HG03469 (cell line): ENCODE data around the gene IFT122.
"Not testable (repeated sequence)": the region's sequence is repeated elsewhere in the genome, so short reads cannot be mapped to it uniquely, and the experiment has no call there.

Source experiments
- ATAC-seq: cut with Tn5 transposase; IDR thresholded peaks from one replicate; pipeline ENCODE4 v1.9.1; 2021; ENCODE audit warnings: mild to moderate bottlenecking, moderate library complexity, moderate number of reproducible peaks; ENCODE audit not compliant: unreplicated experiment

Gene IFT122

DNA sequence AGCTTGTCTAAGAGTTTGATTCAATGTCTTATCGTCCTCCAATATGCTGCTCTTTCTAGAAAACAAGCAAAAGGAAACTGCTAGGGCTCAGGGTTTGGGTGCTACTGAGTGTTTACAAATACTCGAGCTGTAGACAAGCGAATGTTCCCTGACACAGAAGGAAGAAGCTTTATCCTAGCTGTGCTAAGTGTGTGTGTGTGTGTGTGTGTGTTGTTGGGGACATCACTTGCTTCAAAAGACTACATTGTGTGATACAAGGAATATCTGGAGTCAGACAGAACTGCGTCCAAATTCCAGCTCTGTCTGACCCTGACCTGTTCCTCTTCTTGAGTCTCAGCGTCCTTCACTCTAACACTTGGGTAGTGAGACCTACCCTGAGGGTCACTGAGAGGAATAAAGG lies 54.5 kb downstream of the IFT122 start:
- not testable (repeated sequence) for ATAC-seq

DNA sequence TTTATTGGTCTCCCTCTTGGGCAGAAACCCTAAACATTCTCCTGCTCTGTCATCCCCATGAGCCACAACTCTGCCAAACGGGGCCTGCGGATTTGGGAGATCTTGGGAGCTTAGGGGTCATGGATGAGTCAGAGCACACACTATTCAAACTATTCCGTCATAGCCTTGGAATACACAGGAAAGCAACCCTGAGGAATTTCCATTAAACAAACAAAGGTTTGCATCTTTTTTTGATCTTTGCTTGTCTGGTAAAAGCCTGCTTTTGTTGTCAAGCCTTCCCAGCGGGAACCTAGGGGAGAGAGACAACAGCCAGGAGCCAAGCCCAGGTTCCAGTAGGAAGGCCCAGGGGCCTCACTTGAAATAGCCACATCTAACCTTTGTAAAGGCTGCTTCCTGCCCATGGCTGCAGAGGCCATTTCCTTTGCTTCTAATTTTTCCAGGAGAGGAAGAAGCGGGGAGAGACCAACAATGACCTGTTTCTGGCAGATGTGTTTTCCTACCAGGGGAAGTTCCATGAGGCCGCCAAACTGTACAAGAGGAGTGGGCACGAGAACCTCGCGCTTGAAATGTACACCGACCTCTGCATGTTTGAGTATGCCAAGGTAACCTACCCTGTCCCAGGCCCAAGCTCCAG lies 55.1 kb downstream of the IFT122 start:
- ATAC-seq: not testable (repeated sequence)

GRCh38 chr3:129497876-129498275 lies 57.9 kb downstream of the IFT122 start:
- not testable (repeated sequence) for ATAC-seq

DNA sequence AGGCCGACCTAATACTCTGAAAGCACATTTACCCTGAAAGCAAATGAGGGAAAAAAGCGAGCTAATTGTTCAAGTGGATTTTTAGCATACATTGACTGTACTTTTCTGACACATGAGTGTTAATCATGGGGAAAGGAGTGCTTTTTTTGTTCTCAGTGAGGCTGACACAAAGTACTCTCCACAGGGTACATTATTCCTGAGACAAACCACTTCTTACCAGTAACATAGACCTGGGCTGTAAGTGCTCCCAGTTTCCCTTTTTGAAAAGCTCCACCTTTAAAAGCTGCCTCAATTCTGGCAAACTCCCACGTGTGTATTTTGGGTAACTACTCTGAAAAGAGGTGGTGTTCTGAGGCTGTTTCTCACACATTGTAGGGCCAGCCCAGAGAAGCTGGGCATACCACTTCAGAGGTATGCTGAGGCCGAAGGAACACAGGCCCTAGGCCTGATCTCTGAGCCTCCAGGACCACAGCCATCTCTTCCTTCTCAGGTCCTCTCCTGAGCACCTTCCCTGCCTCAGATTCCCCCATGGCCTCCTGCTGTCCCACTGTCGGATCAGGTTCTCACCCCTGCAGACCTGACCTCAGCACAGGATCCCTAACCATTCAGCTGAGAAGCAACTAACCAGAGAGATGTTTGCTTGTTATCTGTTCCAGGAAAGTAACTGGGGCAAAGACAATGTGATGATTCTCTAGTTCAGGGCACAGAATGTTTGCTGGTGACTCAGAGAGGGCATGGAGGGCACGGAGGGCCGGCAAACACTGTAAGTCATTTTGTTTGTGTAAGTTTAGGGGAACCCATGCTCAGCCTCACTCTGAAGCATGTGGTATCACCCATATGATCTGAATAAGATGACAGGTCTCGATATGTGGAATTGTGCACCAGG lies 58.8 kb downstream of the IFT122 start:
- not testable (repeated sequence) for ATAC-seq

GRCh38 chr3:129499604-129500333 lies 59.7 kb downstream of the IFT122 start:
- not testable (repeated sequence) for ATAC-seq

DNA sequence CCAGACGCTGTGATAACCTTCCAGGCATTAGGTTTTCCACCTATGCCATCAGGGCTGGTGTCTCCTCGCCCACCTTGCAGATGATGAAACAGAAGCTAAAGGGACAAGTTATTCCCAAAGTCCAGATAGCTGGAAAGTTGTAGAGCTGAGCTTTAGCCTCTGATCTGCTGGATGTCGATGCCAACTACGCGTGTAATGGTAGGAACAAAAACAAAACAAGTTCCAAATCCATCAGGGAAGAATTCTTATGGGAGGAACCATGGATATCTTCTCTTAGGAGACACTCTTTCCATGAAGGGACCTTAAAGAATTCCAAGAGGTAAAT lies 60.3 kb downstream of the IFT122 start:
- ATAC-seq: no peak

DNA sequence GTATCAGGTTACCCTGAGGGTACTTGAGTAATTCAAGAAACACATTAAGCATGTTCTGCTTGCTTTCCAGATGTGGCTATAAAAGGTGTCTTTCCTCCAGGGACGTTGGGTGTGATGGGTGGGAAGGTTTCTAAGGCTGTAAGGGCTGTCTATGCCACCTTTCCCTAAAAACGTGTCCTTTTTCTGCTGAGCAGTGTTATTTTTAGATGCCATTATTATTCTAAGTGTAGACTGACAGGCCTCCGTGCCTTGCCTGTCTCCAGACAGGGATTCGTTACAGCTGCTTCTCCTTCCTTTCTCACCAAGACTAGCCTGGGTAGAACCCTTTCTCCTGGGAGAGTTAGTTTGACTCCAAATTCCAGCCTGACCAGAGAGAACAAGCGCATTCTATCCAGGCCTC lies 61.6 kb downstream of the IFT122 start:
- ATAC-seq: no peak

- ATAC-seq: no peak
These were observed 62.8 kb downstream of the IFT122 start for GRCh38 chr3:129502641-129503408.

- no peak for ATAC-seq
These were observed 63.7 kb downstream of the IFT122 start for GRCh38 chr3:129503471-129504291.

DNA sequence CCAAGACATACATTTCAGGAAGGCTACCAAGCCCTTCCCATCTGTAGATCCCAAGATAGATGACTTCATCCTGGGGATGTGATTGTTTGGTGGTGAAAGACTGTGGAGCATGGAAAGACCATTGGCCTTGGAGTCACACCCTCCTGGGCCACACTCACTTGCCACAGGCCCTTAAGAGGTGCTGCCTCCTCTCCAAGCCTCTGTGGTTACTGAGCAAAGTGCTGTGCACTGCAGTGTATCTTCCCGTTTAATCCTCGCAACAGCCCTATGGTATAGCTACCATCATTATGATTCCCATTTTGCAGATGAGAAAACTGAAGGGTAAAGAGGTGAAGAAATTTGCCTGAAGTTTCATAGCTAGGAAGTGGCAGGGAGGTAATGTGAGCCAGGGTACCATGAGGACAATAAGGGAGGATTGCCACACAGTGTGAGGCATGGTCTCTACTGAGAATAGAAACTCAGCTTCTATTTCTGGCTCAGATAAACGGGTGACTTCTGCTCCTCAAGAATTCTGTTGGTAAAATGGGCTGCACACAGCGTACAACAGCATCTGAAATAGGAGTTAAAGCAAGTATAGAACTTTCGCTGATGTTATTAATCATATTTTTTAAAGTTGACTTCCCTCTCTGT lies 64.6 kb downstream of the IFT122 start:
- no peak for ATAC-seq

DNA sequence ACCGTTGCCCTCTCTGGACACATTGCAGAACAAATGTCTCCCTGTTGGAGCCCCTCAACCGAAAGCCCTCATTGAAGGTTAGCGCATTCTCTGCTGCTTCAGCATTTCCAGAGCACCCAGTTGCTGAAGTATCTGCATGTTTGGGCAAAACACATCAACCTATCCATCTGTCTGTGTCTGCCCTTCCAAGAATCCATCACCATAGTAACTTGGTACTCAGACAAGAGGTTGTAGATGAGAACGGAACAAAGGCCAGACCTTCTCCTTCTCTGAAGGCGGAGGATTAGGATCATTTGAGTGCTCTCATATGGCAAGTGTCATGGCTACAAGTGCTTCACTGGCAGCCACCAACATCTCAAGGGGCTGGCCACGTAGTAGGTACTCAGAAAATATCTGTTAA lies 65.3 kb downstream of the IFT122 start:
- ATAC-seq: no peak

DNA sequence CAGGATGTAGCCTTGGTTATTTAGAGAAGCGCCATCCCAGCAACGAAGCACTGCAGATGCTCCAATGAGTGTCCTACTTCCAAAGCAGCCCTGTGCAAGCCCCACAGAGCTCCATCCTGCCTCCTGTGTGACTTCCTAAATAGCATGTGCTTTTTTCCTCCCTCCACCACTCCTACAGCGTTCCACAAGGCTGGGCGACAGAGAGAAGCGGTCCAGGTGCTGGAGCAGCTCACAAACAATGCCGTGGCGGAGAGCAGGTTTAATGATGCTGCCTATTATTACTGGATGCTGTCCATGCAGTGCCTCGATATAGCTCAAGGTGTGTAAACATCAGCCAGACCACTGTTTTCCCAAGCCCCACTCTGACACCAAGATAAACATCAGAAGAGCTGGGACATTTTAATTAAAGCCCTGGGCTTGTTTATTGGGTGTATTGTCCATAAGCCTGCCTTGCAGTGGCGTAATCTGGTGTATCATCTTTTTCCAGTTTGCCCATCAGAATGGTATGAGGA lies 66.3 kb downstream of the IFT122 start:
- ATAC-seq: no peak

DNA sequence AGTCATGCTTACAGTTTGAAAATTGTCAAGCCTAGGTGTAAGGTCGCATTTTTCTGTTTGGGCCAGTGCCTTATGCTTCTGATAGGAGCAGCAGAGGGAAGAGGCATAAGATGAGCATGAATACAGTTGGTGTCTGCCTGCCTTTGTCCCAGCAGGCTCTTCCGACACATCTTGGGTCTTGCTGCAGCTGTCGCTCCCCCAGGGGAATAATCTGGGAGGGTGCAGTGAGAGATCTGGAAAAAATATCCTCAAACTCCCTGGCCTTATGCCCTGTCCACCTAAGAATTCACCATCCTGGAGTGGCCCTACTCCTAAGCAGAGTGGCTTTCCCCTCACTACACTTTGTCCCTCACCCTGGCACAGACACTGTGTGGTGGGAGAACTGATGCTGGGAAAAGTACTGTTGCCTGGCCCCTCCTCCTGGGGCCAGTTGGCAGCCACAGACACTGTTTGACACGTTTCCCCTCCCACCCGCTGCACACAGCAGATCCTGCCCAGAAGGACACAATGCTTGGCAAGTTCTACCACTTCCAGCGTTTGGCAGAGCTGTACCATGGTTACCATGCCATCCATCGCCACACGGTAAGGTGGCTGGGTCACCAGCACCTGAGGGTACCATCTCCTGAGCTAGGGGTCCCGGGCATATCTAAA lies 67.3 kb downstream of the IFT122 start:
- ATAC-seq: no peak

- no peak for ATAC-seq
These were observed 72.6 kb downstream of the IFT122 start for GRCh38 chr3:129512595-129512994.

GRCh38 chr3:129513705-129514104 lies 73.7 kb downstream of the IFT122 start:
- ATAC-seq: no peak

DNA sequence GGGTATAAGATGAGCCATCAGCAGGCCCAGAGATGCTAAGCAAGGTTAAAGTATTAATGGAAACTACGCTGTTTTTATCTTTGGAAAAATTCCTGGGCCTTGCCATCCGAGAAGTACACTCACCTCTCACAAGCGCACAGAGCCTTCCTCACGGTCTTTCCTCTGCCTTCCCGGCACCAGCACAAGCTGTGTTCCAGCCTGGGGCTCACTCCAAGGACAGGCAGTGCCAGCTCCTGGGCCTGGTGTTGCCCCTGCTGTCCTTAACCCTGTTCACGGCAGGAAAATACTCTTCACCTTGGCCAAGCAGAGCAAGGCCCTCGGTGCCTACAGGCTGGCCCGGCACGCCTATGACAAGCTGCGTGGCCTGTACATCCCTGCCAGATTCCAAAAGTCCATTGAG lies 74.1 kb downstream of the IFT122 start:
- ATAC-seq: no peak

DNA sequence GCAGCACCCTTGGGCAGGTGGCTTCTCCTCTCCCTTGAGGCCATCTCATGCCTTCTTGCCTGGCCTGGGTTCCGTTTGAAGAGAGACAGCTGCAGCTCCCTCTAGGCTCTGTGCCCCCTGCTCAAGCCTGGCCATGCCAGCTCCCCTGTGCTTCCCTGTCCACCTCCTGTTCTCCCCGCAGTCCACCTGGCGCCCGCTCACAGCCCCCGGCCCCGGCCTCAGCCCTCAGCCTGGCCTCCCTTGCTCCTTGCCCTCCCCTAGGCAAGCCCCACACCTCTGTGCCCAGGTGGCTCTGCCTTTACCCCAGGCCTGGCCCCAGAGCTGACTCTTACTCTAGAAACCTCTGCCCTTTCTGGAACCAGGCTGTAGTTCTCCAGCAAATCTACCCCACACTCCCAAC lies 74.5 kb downstream of the IFT122 start:
- ATAC-seq: no peak

DNA sequence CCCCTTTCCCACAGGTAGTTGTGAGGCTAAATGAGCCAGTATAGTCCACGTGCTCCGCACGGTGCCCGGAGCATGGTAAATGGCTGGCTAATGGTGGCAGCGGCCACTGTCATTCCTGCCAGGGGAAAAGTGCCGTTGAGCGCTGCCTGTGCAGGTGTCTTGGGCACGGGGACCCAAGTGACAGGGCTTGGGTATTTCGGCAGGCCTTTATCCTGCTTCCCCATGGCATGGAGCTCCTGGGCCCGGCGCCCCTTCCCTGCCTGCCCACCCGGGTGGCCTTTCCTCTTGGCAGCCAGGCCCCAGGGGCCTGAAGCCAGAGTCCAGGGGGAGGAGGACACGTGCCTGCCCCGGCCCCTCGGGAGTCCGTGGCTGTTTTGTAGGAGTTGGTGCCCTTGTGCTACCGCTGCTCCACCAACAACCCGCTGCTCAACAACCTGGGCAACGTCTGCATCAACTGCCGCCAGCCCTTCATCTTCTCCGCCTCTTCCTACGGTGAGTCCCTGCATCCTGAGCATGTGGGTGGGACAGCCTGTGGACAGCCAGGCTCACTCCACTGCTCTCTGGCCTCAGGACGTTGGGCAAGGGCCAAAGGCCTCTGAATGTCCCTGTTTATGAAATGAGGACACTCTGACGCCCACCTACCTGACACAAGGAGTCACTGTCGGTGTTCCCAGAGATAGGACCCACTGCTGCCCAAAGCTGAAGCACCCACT lies 75.2 kb downstream of the IFT122 start:
- not testable (repeated sequence) for ATAC-seq
